GM21737 (cell line): ENCODE results near the gene CDH13.

Experiments used
- ATAC-seq: cut with Tn5 transposase; IDR thresholded peaks from one replicate; pipeline ENCODE4 v1.9.1; 2021; ENCODE audit warnings: mild to moderate bottlenecking, moderate library complexity; ENCODE audit not compliant: unreplicated experiment

The CDH13 gene

GRCh38 chr16:83581994-83582747 lies 955.4 kb downstream of the CDH13 start:
- ATAC-seq, result no peak

DNA sequence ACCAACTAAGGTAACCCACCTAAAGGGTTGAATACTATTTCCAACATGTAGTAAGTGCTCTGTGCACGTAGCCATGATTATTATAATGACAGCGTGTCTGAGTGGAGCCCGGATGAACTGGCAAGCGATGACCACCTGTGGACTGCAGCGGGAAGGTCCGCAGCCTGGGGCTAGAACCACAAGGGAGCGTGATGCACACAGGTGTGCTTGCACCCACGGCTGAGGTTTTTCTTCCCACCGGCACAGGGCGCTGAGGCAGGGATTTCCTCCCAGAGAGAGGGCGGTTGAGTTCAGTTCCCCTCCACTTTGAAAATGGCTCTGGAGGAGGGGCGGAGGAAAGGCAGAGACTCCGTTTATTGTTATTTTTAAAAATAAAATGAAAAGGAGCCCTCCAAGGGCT lies 959.3 kb downstream of the CDH13 start:
- ATAC-seq, result no peak

GRCh38 chr16:83586461-83587200 lies 959.9 kb downstream of the CDH13 start:
- ATAC-seq, result no peak

- ATAC-seq, result no peak
These were observed 960.4 kb downstream of the CDH13 start for GRCh38 chr16:83587201-83587600.

GRCh38 chr16:83588070-83588469 lies 961.3 kb downstream of the CDH13 start:
- ATAC-seq, result no peak

- no peak for ATAC-seq
These were observed 962.8 kb downstream of the CDH13 start for GRCh38 chr16:83589576-83589975.

GRCh38 chr16:83592778-83593177 lies 966.0 kb downstream of the CDH13 start:
- ATAC-seq, result no peak

- ATAC-seq, result no peak
These were observed 973.2 kb downstream of the CDH13 start for GRCh38 chr16:83599789-83600462.

- ATAC-seq, result no peak
These were observed 976.3 kb downstream of the CDH13 start for GRCh38 chr16:83602761-83603722.

GRCh38 chr16:83603723-83604570 lies 977.2 kb downstream of the CDH13 start:
- ATAC-seq, result no peak

DNA sequence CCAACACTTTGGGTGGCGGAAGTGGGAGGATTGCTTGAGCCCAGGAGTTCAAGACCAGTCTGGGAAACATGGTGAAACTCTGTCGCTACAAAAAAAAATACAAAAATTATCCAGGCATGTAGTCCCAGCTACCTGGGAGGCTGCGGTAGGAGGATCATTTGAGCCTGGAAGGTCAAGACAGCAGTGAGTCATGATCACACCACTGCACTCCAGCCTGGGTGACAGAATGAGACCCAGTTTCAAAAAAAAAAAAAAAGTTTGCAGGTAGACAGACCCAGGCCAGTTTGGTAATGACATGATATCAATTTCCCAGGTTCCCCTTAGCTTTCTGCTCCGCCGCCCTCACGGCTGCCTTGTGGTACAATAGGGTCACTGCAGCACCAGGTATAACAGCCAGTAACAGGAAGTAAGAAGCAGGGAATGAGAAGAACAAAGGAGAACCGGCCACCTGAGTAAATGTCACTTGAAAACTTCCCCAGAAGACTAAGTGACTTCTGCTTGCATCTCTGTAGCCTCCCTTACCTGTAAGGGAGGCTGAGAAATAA lies 979.8 kb downstream of the CDH13 start:
- ATAC-seq, result no peak

- no peak for ATAC-seq
These were observed 982.4 kb downstream of the CDH13 start for GRCh38 chr16:83609178-83609577.

DNA sequence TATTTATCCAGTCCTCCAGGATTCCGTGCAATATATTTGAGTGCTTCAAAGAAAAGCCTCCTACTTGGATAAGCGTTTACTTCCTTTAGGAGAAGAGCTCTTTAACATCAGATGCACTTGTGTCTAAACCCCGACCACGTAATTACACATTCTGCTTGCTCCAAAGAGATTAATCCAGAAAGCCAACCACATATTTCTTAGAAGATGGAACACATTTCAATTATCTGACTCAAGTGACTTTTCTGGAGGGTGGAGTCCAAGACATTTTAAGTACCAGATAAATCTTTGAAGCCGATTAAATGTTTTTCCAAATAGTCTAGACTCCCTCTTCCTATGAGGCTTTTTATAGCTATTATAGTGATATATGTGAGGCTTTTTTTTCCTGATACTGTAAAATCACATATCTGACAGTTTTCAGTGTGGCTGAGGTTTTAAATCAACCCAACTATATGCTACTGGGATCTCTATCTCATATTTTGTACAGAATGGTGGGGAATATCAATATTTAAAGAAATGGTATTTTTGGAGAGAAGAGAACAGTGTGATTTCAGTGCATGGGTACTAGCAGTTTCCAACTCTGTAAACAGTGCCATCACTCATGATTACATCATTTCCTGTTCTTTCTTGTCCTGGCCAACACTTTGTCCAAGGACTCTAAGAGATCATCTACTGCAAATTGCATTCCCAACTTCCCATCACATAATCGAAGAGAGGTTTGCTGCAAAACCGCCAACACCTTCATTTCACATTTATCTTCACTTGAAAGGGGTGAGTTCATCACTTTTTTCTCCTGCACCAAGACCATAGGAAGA lies 988.6 kb downstream of the CDH13 start:
- ATAC-seq, result no peak

DNA sequence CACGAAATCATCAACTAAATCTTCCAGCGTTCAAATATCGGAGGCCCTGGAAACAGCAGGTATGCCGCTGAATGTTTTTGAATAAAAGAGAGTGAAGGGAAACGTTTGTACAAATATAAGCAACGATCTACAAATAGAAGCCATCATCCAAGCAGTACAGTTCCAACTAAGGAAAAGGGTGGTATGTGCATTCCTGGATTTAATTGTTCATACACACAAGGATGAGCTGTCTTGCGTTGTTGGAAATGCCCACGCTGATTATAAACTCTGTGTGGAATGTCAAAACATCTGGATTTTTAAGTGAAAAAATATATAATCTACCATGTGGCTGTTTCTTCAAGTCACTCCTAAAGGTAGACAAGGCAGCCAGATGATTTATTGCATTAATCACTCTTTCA lies 989.2 kb downstream of the CDH13 start:
- ATAC-seq, result no peak

DNA sequence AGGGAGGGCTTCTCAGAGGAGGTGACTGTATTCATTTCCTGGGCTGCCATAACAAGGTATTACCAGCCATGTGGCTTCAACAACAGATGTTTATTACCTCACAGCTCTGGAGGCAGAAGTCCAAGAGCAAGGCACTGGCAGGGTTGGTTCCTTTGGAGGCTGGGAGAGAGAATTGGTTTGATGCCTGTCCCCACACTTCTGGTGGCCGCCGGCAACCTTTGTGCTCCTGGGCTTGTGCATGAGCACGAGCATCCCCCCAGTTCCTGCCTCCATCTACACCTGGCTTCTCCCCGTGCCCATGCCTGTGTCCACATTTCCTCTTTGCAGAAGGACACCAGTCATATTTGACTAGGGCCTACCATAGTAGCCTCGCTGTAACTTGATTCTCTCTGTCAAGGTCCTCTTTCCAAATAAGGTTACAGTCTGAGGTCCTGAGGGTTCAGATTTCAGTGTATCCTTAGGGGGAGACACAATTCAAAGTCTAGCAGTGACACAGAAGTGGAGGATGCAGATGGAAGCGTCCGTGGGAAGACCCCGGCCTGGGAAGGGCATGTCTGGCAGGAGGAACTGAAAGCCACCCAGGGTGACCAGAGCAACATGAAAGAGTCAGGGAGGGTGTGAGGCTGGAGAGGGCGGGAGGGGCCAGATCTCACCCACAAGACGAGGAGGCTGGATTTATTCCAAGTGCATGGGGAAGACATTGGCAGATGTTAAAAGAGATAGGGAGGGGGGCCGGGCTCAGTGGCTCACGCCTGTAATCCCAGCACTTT lies 992.8 kb downstream of the CDH13 start:
- no peak for ATAC-seq

GRCh38 chr16:83622010-83622409 lies 995.2 kb downstream of the CDH13 start:
- ATAC-seq, result no peak

GRCh38 chr16:83623091-83623730 lies 996.4 kb downstream of the CDH13 start:
- no peak for ATAC-seq
